ENCODE results near the gene GUK1. TPM values are rescaled to one million over a fixed set of nuclear protein-coding genes. Genes with fewer than 3 reads are reported as not detected.
"Not testable (repeated sequence)": the region's sequence is repeated elsewhere in the genome, so short reads cannot be mapped to it uniquely, and the experiment has no call there.

Gene GUK1
- total RNA-seq, 1 donor = 278 TPM

- no peaks in the 10 kb centered on the region for H4K20me1 ChIP-seq (ENCODE audit: insufficient read depth, low read length)
- no peak for DNase-seq (ENCODE audit: insufficient read length, low spot score, missing footprints)
- H3K36me3 ChIP-seq (ENCODE audit: insufficient read depth, low read length) = no peaks in the 10 kb centered on the region
- H2AFZ ChIP-seq (ENCODE audit: low read length) = no peak overlapping the region
- no peak overlapping the region for H3K27ac ChIP-seq (ENCODE audit: low read depth, low read length)
- no peak overlapping the region for H3K4me2 ChIP-seq (ENCODE audit: insufficient read depth, low read length)
- H3K9me3 ChIP-seq (ENCODE audit: low read depth, low read length) = no peaks in the 10 kb centered on the region
- H3K79me2 ChIP-seq (ENCODE audit: insufficient read depth, low read length) = no peaks in the 10 kb centered on the region
- H3K4me3 ChIP-seq (ENCODE audit: insufficient read depth, low read length) = no peak overlapping the region
- TF ChIP-seq, protein P1, sequence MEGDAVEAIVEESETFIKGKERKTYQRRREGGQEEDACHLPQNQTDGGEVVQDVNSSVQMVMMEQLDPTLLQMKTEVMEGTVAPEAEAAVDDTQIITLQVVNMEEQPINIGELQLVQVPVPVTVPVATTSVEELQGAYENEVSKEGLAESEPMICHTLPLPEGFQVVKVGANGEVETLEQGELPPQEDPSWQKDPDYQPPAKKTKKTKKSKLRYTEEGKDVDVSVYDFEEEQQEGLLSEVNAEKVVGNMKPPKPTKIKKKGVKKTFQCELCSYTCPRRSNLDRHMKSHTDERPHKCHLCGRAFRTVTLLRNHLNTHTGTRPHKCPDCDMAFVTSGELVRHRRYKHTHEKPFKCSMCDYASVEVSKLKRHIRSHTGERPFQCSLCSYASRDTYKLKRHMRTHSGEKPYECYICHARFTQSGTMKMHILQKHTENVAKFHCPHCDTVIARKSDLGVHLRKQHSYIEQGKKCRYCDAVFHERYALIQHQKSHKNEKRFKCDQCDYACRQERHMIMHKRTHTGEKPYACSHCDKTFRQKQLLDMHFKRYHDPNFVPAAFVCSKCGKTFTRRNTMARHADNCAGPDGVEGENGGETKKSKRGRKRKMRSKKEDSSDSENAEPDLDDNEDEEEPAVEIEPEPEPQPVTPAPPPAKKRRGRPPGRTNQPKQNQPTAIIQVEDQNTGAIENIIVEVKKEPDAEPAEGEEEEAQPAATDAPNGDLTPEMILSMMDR (IDR thresholded peaks at IDR 0.05; ENCODE audit: extremely low read depth, low read depth, low read length) = no peak
- H3K4me1 ChIP-seq (ENCODE audit: insufficient read depth, low read length) = no peaks in the 10 kb centered on the region
- H3K27me3 ChIP-seq (ENCODE audit: insufficient read depth, low read length) = no peaks in the 10 kb centered on the region
Measured at GRCh38 chr1:228185641-228185965, 45.5 kb downstream of the GUK1 start.

GRCh38 chr1:228188249-228188648, 48.2 kb downstream of the GUK1 start:
- not testable (repeated sequence) for H3K36me3 ChIP-seq (ENCODE audit: insufficient read depth, low read length); H4K20me1 ChIP-seq (ENCODE audit: insufficient read depth, low read length); H3K4me3 ChIP-seq (ENCODE audit: insufficient read depth, low read length); H3K9me3 ChIP-seq (ENCODE audit: low read depth, low read length); H3K27ac ChIP-seq (ENCODE audit: low read depth, low read length); H3K4me2 ChIP-seq (ENCODE audit: insufficient read depth, low read length); H3K4me1 ChIP-seq (ENCODE audit: insufficient read depth, low read length); H3K27me3 ChIP-seq (ENCODE audit: insufficient read depth, low read length); H3K79me2 ChIP-seq (ENCODE audit: insufficient read depth, low read length); DNase-seq (ENCODE audit: insufficient read length, low spot score, missing footprints); H2AFZ ChIP-seq (ENCODE audit: low read length)

- no peaks in the 10 kb centered on the region for H3K36me3 ChIP-seq (ENCODE audit: insufficient read depth, low read length)
- no peak overlapping the region for H3K27ac ChIP-seq (ENCODE audit: low read depth, low read length)
- H3K9me3 ChIP-seq (ENCODE audit: low read depth, low read length) = no peaks in the 10 kb centered on the region
- no peaks in the 10 kb centered on the region for H3K4me1 ChIP-seq (ENCODE audit: insufficient read depth, low read length)
- no peak overlapping the region for H3K4me2 ChIP-seq (ENCODE audit: insufficient read depth, low read length)
- no peak for DNase-seq (ENCODE audit: insufficient read length, low spot score, missing footprints)
- no peaks in the 10 kb centered on the region for H3K27me3 ChIP-seq (ENCODE audit: insufficient read depth, low read length)
- H4K20me1 ChIP-seq (ENCODE audit: insufficient read depth, low read length) = no peaks in the 10 kb centered on the region
- no peaks in the 10 kb centered on the region for H3K79me2 ChIP-seq (ENCODE audit: insufficient read depth, low read length)
- no peak overlapping the region for H3K4me3 ChIP-seq (ENCODE audit: insufficient read depth, low read length)
- TF ChIP-seq, protein P1 (IDR thresholded peaks at IDR 0.05; ENCODE audit: extremely low read depth, low read depth, low read length) = no peak
- H2AFZ ChIP-seq (ENCODE audit: low read length) = peak overlapping the region; percentile 9
Measured at GRCh38 chr1:228190182-228190581, 50.1 kb downstream of the GUK1 start.

- no peak for DNase-seq (ENCODE audit: insufficient read length, low spot score, missing footprints)
- no peaks in the 10 kb centered on the region for H3K27me3 ChIP-seq (ENCODE audit: insufficient read depth, low read length)
- H3K4me2 ChIP-seq (ENCODE audit: insufficient read depth, low read length) = no peak overlapping the region
- H3K27ac ChIP-seq (ENCODE audit: low read depth, low read length) = no peak overlapping the region
- no peaks in the 10 kb centered on the region for H3K4me1 ChIP-seq (ENCODE audit: insufficient read depth, low read length)
- TF ChIP-seq, protein P1 (IDR thresholded peaks at IDR 0.05; ENCODE audit: extremely low read depth, low read depth, low read length) = no peak
- no peak overlapping the region for H3K4me3 ChIP-seq (ENCODE audit: insufficient read depth, low read length)
- H2AFZ ChIP-seq (ENCODE audit: low read length) = no peak overlapping the region
- no peaks in the 10 kb centered on the region for H3K36me3 ChIP-seq (ENCODE audit: insufficient read depth, low read length)
- no peaks in the 10 kb centered on the region for H3K9me3 ChIP-seq (ENCODE audit: low read depth, low read length)
- H4K20me1 ChIP-seq (ENCODE audit: insufficient read depth, low read length) = no peaks in the 10 kb centered on the region
- H3K79me2 ChIP-seq (ENCODE audit: insufficient read depth, low read length) = no peaks in the 10 kb centered on the region
Measured at GRCh38 chr1:228190778-228191177, 50.7 kb downstream of the GUK1 start.

DNA sequence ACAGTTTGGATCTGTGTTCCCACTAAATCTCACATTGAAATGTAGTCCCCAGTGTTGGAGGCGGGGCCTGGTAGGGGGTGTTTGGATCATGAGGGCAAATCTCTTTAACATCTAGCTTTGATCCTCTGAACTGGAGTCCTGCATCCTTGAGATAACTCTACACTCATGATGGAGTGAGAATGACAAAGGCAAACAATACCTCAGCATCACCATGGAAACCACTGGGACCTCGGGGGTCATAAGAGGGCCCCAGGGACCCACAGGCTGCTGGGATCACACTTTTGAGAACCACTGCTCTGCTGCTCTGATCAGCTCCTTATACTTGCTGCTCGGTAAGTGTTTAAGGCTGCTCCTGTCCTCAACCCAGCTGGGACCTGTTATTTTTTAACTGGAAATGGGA, 54.4 kb downstream of the GUK1 start:
- no peaks in the 10 kb centered on the region for H3K4me1 ChIP-seq (ENCODE audit: insufficient read depth, low read length)

More for the DNA sequence above, 54.4 kb downstream of the GUK1 start:
- TF ChIP-seq, protein P1 (IDR thresholded peaks at IDR 0.05; ENCODE audit: extremely low read depth, low read depth, low read length) = no peak
- Histone ChIP-seq H3K79me2 (ENCODE audit: insufficient read depth, low read length) (no peaks in the 10 kb centered on the region), H2AFZ (ENCODE audit: low read length) (no peak overlapping the region), H3K27me3 (ENCODE audit: insufficient read depth, low read length) (no peaks in the 10 kb centered on the region), H3K27ac (ENCODE audit: low read depth, low read length) (no peak overlapping the region), H4K20me1 (ENCODE audit: insufficient read depth, low read length) (no peaks in the 10 kb centered on the region), H3K4me2 (ENCODE audit: insufficient read depth, low read length) (no peak overlapping the region), H3K4me3 (ENCODE audit: insufficient read depth, low read length) (no peak overlapping the region), H3K36me3 (ENCODE audit: insufficient read depth, low read length) (no peaks in the 10 kb centered on the region), H3K9me3 (ENCODE audit: low read depth, low read length) (no peaks in the 10 kb centered on the region)
- no peak for DNase-seq (ENCODE audit: insufficient read length, low spot score, missing footprints)
